ENCODE results near the gene CENPN. TPM values are rescaled to one million over a fixed set of nuclear protein-coding genes. Genes with fewer than 3 reads are reported as not detected.

Gene CENPN
- polyA plus RNA-seq, 3 donors = 2.5 to 4.9 (median 4.4) TPM

- H3K36me3 Mint-ChIP-seq = no peaks in the 10 kb centered on the region
- H3K4me3 Mint-ChIP-seq = no peak overlapping the region
- Histone ChIP-seq H3K4me2 (replicated peaks; ENCODE audit: extremely low read depth, low read length, poor library complexity, severe bottlenecking) (no peak overlapping the region), H2AFZ (ENCODE audit: insufficient read depth, low read depth, low read length, poor library complexity, severe bottlenecking) (no peak overlapping the region), H3K4me1 (ENCODE audit: control insufficient read depth in 1 of 2, insufficient read depth in 2 of 2, low read length in 2 of 2) (no peaks in the 10 kb centered on the region), H3K9ac (ENCODE audit: insufficient read depth, low read length, poor library complexity, severe bottlenecking) (no peak overlapping the region), H3K9me3 (replicated peaks in 1 of 2; ENCODE audit: control insufficient read depth in 1 of 2, insufficient read depth in 1 of 2, low read length in 2 of 2) (peaks cover 3 to 23% of the 10 kb centered on the region in 2 donors), H3K36me3 (replicated peaks in 1 of 2; ENCODE audit: control insufficient read depth in 1 of 2, insufficient read depth in 2 of 2, low read length in 2 of 2) (no peaks in the 10 kb centered on the region), H3K27me3 (ENCODE audit: control insufficient read depth in 2 of 2, insufficient read depth in 2 of 2, low read length in 2 of 2) (no peaks in the 10 kb centered on the region), H3K79me2 (ENCODE audit: insufficient read depth, low read length) (no peaks in the 10 kb centered on the region), H3K4me3 (replicated peaks in 1 of 3; ENCODE audit: low read depth in 2 of 3, low read length in 3 of 3) (no peak overlapping the region), H4K20me1 (ENCODE audit: insufficient read depth, low read length) (no peaks in the 10 kb centered on the region), H3K27ac (ENCODE audit: low read depth in 1 of 2, low read length in 2 of 2) (no peak overlapping the region)
- no peak for TF ChIP-seq CTCF (IDR thresholded peaks at IDR 0.05)
- peaks cover 24 to 38% (median 33%) of the 10 kb centered on the region in 7 donors for H3K9me3 Mint-ChIP-seq
- H3K4me1 Mint-ChIP-seq = no peaks in the 10 kb centered on the region
- peaks cover 0 to 2% (median 2%) of the 10 kb centered on the region in 3 donors for H3K27me3 Mint-ChIP-seq (ENCODE audit: low read depth in 3 of 3)
- intact Hi-C loops (cut with micrococcal nuclease) = no loop called here
- H3K27ac Mint-ChIP-seq = no peak overlapping the region
- no peak for DNase-seq
These were observed 48.7 kb upstream of the CENPN start for GRCh38 chr16:80958284-80958683.

- Mint-ChIP-seq H3K27ac (no peak overlapping the region), H3K4me1 (no peaks in the 10 kb centered on the region), H3K27me3 (ENCODE audit: low read depth in 3 of 3) (peaks cover 0 to 5% (median 2%) of the 10 kb centered on the region in 3 donors), H3K9me3 (peaks cover 12 to 25% (median 21%) of the 10 kb centered on the region in 7 donors), H3K4me3 (no peak overlapping the region), H3K36me3 (no peaks in the 10 kb centered on the region)
- no peaks in the 10 kb centered on the region for H3K4me1 ChIP-seq (ENCODE audit: control insufficient read depth in 1 of 2, insufficient read depth in 2 of 2, low read length in 2 of 2)
- intact Hi-C loops (cut with micrococcal nuclease) = no loop called here
- no peaks in the 10 kb centered on the region for H3K36me3 ChIP-seq (replicated peaks in 1 of 2; ENCODE audit: control insufficient read depth in 1 of 2, insufficient read depth in 2 of 2, low read length in 2 of 2)
- no peak overlapping the region for H3K4me3 ChIP-seq (replicated peaks in 1 of 3; ENCODE audit: low read depth in 2 of 3, low read length in 3 of 3)
- no peak for DNase-seq
- H3K9me3 ChIP-seq (replicated peaks in 1 of 2; ENCODE audit: control insufficient read depth in 1 of 2, insufficient read depth in 1 of 2, low read length in 2 of 2) = peaks cover 0 to 23% of the 10 kb centered on the region in 2 donors
- H3K79me2 ChIP-seq (ENCODE audit: insufficient read depth, low read length) = no peaks in the 10 kb centered on the region
- H3K27me3 ChIP-seq (ENCODE audit: control insufficient read depth in 2 of 2, insufficient read depth in 2 of 2, low read length in 2 of 2) = no peaks in the 10 kb centered on the region
- H2AFZ ChIP-seq (ENCODE audit: insufficient read depth, low read depth, low read length, poor library complexity, severe bottlenecking) = no peak overlapping the region
- no peak overlapping the region for H3K27ac ChIP-seq (ENCODE audit: low read depth in 1 of 2, low read length in 2 of 2)
- no CpG with 5 or more reads among the region's 2 CpGs for WGBS (ENCODE audit: insufficient coverage)
- no peaks in the 10 kb centered on the region for H4K20me1 ChIP-seq (ENCODE audit: insufficient read depth, low read length)
- no peak overlapping the region for H3K9ac ChIP-seq (ENCODE audit: insufficient read depth, low read length, poor library complexity, severe bottlenecking)
- TF ChIP-seq CTCF (IDR thresholded peaks at IDR 0.05) = no peak
- H3K4me2 ChIP-seq (replicated peaks; ENCODE audit: extremely low read depth, low read length, poor library complexity, severe bottlenecking) = no peak overlapping the region
These were observed 44.1 kb upstream of the CENPN start for GRCh38 chr16:80962879-80963278.

All from CD14-positive monocyte (primary cell).